SK-N-SH (cell line): ENCODE measurements around the gene SLC35G2. TPM values are rescaled to one million over a fixed set of nuclear protein-coding genes. Genes with fewer than 3 reads are reported as not detected.
A peak's percentile ranks its signal among the peaks of the same experiment; 100 is the strongest.
"Not testable (repeated sequence)": the region's sequence is repeated elsewhere in the genome, so short reads cannot be mapped to it uniquely, and the experiment has no call there.

Experiments
- CTCF ChIA-PET: fragments of 300-600, 350-600 bp; formaldehyde crosslinking; extraction: SDS; loops from one replicate; lab custom pipeline; 2021; lab: Yijun Ruan, JAX
- POLR2A ChIA-PET: fragments of 350-600 bp; sonication (Branson Sonifier 250); formaldehyde crosslinking; extraction: SDS; loops from one replicate; lab custom pipeline; 2020; ENCODE audit warnings: antibody characterized with exemption, inconsistent platforms; lab: Yijun Ruan, JAX
- DNase-seq: peaks from one replicate; pipeline ENCODE4 v3.0.0; 2012
- H2AFZ ChIP-seq: fragments of 200-600 bp; sonication (generic); 2 replicates; pipeline ENCODE4 v1.8.1; 2016; ENCODE audit warnings: antibody characterized with exemption, mild to moderate bottlenecking, low read depth
- H3F3A ChIP-seq: fragments of 200-600 bp; sonication (generic); replicated peaks from 2 replicates; pipeline ENCODE3; 2016; ENCODE audit warnings: antibody characterized with exemption, mild to moderate bottlenecking; ENCODE audit not compliant: insufficient read depth
- H3K27ac ChIP-seq, 2 experiments: fragments of 200-500 bp in 1 of 2; fragments of 200-600 bp in 1 of 2; sonication (Bioruptor generic) in 1 of 2; sonication (generic), shearing (Covaris generic) in 1 of 2; 2 replicates each; pipeline versions ENCODE4 v1.5.1 to v1.6.1; 2014 to 2016; ENCODE audit warnings: low read depth in 2 of 2, inconsistent platforms in 1 of 2, low read length in 1 of 2, mild to moderate bottlenecking in 1 of 2, mixed read lengths in 1 of 2
- H3K27me3 ChIP-seq: fragments of 200-600 bp; sonication (generic), shearing (Covaris generic); 2 replicates; pipeline ENCODE4 v1.6.1; 2016; ENCODE audit warnings: mixed run types; ENCODE audit not compliant: insufficient read depth
- H3K36me3 ChIP-seq, 2 experiments: fragments of 200-500 bp in 1 of 2; fragments of 200-600 bp in 1 of 2; sonication (Bioruptor generic) in 1 of 2; sonication (generic) in 1 of 2; replicated peaks in 1 of 2; 2 replicates each; pipeline versions ENCODE3 to v1.5.1; 2014 to 2016; ENCODE audit warnings: low read length in 1 of 2, mild to moderate bottlenecking in 1 of 2; ENCODE audit not compliant: insufficient read depth in 2 of 2, control insufficient read depth in 1 of 2
- H3K4me1 ChIP-seq, 2 experiments: fragments of 200-500 bp in 1 of 2; fragments of 200-600 bp in 1 of 2; sonication (Bioruptor generic) in 1 of 2; sonication (generic), shearing (Covaris generic) in 1 of 2; 2 replicates each; pipeline versions ENCODE4 v1.5.1 to v1.6.1; 2014 to 2016; ENCODE audit warnings: low read depth in 1 of 2, low read length in 1 of 2, mixed run types in 1 of 2; ENCODE audit not compliant: insufficient read depth in 2 of 2, control insufficient read depth in 1 of 2
- H3K4me2 ChIP-seq: fragments of 200-600 bp; sonication (generic), shearing (Covaris generic); 2 replicates; pipeline ENCODE4 v1.6.1; 2017; ENCODE audit warnings: mixed run types
- H3K4me3 ChIP-seq, 2 experiments: fragments of 200-500 bp in 1 of 2; fragments of 200-600 bp in 1 of 2; sonication (Bioruptor generic) in 1 of 2; sonication (generic), shearing (Covaris generic) in 1 of 2; 2 replicates each; pipeline versions ENCODE4 v1.5.1 to v1.8.1; 2014 to 2016; ENCODE audit warnings: low read depth in 2 of 2, inconsistent platforms in 1 of 2, low read length in 1 of 2, mild to moderate bottlenecking in 1 of 2, mixed read lengths in 1 of 2, moderate library complexity in 1 of 2
- H3K79me2 ChIP-seq: fragments of 200-600 bp; sonication (generic); 2 replicates; pipeline ENCODE4 v1.8.1; 2017; ENCODE audit warnings: mild to moderate bottlenecking; ENCODE audit not compliant: insufficient read depth
- H3K9ac ChIP-seq: fragments of 200-600 bp; sonication (generic); 2 replicates; pipeline ENCODE4 v1.6.1; 2017; ENCODE audit warnings: mixed run types
- H3K9me2 ChIP-seq: fragments of 200-600 bp; sonication (generic); 2 replicates; pipeline ENCODE4 v1.6.1; 2017; ENCODE audit warnings: mixed run types
- H3K9me3 ChIP-seq: fragments of 200-600 bp; sonication (generic); 2 replicates; pipeline ENCODE4 v1.6.1; 2017; ENCODE audit warnings: mixed run types, mild to moderate bottlenecking, moderate library complexity
- H4K20me1 ChIP-seq: fragments of 200-600 bp; sonication (generic); 2 replicates; pipeline ENCODE4 v1.6.1; 2017; ENCODE audit warnings: mild to moderate bottlenecking, mixed run types; ENCODE audit not compliant: insufficient read depth
- MEF2A ChIP-seq: IDR thresholded peaks from 2 replicates; pipeline ENCODE4 v1.4.0; 2012; ENCODE audit warnings: low read depth, borderline replicate concordance
- NFIC ChIP-seq: IDR thresholded peaks from 2 replicates; pipeline ENCODE4 v1.4.0; 2012; ENCODE audit warnings: borderline replicate concordance
- WGBS: methylation state at CpG from one replicate; pipeline ENCODE4 v1.1.6; 2017; ENCODE audit warnings: low lambda C conversion rate; 5-methylcytosine and 5-hydroxymethylcytosine counted together
- polyA plus RNA-seq, 3 experiments: library from polyadenylated mRNA; depleted of rRNA; stranded (reverse); fragments of >200 nt; gene quantifications; 2 replicates each; pipeline ENCODE4 v1.2.3, GENCODE V29; 2012
- TF ChIP-seq, protein P1 (sequence below): fragments of 200-600 bp; sonication (generic); IDR thresholded peaks from 2 replicates; pipeline ENCODE4 v1.6.1; 2017; ENCODE audit warnings: antibody characterized with exemption, mild to moderate bottlenecking, moderate library complexity
- TF ChIP-seq, protein P2 (sequence below): IDR thresholded peaks from 2 replicates; pipeline ENCODE4 v1.4.0; 2012; ENCODE audit warnings: low read depth, borderline replicate concordance
- TF ChIP-seq, protein P3 (sequence below): IDR thresholded peaks from 2 replicates; pipeline ENCODE4; 2012

The SLC35G2 gene
- polyA plus RNA-seq, 1 of the 3 experiments (the other 2 are of a cell fraction): 9.7 TPM

DNA sequence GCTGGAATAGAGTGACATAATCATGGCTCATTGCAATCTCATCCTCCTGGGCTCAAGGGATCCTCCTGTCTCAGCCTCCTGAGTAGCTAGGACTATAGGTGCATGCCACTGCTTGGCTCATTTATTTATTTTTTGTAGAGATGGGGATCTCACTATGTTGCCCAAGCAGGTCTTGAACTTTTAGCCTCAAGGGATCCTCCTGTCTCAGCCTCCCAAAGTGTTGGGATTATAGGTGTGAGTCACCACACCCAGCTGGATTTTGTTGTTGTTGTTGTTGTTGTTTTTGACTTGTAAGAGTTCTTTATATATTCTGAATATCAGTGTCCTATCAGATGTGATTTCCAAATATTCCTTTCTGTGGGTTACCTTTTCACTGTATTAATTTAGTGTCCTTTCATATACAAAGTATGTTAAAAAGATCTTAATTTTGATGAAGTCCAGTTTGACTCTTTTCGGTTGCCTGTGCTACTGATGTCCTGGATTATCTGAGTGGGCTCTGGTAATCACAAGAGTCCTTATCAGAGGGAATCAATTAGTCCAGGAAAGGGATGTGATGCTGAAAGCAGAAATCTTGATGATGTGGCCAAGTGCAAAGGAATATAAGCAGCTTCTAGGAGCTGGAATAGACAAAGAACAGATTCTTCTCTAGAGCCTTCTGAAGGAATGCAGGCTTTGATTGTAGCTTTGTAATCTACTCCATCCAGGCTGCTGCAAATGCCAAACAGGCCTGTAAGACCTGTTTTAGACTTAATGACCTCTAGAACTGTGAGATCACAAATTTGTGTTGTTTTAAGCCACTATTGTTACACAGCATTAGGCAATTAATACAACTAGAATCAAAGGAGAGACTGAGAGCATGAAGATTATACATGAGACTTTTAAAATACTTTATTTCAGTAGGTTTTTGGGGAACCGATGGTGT, 73.3 kb downstream of the SLC35G2 start:
- TF ChIP-seq, protein P1, sequence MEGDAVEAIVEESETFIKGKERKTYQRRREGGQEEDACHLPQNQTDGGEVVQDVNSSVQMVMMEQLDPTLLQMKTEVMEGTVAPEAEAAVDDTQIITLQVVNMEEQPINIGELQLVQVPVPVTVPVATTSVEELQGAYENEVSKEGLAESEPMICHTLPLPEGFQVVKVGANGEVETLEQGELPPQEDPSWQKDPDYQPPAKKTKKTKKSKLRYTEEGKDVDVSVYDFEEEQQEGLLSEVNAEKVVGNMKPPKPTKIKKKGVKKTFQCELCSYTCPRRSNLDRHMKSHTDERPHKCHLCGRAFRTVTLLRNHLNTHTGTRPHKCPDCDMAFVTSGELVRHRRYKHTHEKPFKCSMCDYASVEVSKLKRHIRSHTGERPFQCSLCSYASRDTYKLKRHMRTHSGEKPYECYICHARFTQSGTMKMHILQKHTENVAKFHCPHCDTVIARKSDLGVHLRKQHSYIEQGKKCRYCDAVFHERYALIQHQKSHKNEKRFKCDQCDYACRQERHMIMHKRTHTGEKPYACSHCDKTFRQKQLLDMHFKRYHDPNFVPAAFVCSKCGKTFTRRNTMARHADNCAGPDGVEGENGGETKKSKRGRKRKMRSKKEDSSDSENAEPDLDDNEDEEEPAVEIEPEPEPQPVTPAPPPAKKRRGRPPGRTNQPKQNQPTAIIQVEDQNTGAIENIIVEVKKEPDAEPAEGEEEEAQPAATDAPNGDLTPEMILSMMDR: no peak
- no peak for TF ChIP-seq MEF2A
- TF ChIP-seq, all 33 proteins: peak for 0
- Histone ChIP-seq H4K20me1 (peaks cover 16% of the 10 kb centered on the region), H3K4me2 (no peak overlapping the region), H3K36me3 (peaks cover 0 to under 1% of the 10 kb centered on the region in 2 experiments), H3K27me3 (no peaks in the 10 kb centered on the region), H3F3A (no peaks in the 10 kb centered on the region), H3K9me2 (no peaks in the 10 kb centered on the region), H3K9me3 (no peaks in the 10 kb centered on the region), H3K4me3 (no peak overlapping the region), H3K27ac (no peak overlapping the region), H2AFZ (no peak overlapping the region), H3K79me2 (peaks cover 92% of the 10 kb centered on the region), H3K9ac (no peak overlapping the region), H3K4me1 (peaks cover 2 to 10% of the 10 kb centered on the region in 2 experiments; a peak in 2 of 4 replicates)
- POLR2A ChIA-PET: no interaction called here
- CTCF ChIA-PET: no interaction called here
- WGBS: 46% methylated on average over 2 of the region's 2 CpGs
- no peak for DNase-seq

DNA sequence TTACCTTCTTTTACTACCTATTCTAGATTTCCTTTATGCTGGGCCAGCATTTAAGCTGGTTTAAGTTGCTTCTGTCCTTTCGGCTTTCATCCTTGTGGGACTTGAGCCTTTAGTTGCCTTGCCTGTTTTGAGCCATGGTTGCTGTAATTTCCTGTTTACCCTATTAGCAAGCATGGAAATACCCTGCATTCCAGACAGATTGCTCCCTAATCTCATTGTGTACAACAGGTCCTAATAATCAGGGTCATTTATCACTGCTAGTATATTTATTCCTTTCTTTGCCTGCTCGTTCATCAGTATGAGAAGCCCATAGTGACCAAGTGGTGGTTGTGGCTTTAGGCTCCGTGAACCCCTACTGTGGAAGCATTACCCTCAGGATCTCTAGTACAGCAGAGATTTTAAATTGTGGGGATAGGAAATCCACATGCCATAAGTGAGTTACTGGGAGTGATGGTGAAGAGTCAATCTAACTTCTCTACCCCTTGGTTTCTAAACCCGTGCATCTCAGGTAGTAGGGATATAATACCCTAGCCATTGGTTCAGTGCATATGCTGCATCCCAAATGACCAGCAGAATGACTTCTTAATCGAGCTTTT, 75.0 kb downstream of the SLC35G2 start:
- no peaks in the 10 kb centered on the region for H3K27me3 ChIP-seq
- H3K27ac ChIP-seq: no peak overlapping the region
- CTCF ChIA-PET: no interaction called here
- no peak overlapping the region for H3K4me3 ChIP-seq
- 74% methylated on average over 5 of the region's 5 CpGs for WGBS
- no peak overlapping the region for H2AFZ ChIP-seq
- no peak for DNase-seq
- no peaks in the 10 kb centered on the region for H3F3A ChIP-seq
- no peak overlapping the region; the same call in 1 of the 2 replicates for H3K4me2 ChIP-seq
- peaks cover 92% of the 10 kb centered on the region for H3K79me2 ChIP-seq
- H3K36me3 ChIP-seq: peaks cover 0 to 3% of the 10 kb centered on the region in 2 experiments
- no peaks in the 10 kb centered on the region for H3K9me2 ChIP-seq
- no peaks in the 10 kb centered on the region for H3K9me3 ChIP-seq
- H4K20me1 ChIP-seq: peaks cover 12% of the 10 kb centered on the region
- TF ChIP-seq NFIC: no peak
- TF ChIP-seq, protein P2, sequence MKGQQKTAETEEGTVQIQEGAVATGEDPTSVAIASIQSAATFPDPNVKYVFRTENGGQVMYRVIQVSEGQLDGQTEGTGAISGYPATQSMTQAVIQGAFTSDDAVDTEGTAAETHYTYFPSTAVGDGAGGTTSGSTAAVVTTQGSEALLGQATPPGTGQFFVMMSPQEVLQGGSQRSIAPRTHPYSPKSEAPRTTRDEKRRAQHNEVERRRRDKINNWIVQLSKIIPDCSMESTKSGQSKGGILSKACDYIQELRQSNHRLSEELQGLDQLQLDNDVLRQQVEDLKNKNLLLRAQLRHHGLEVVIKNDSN: no peak
- TF ChIP-seq, protein P3, sequence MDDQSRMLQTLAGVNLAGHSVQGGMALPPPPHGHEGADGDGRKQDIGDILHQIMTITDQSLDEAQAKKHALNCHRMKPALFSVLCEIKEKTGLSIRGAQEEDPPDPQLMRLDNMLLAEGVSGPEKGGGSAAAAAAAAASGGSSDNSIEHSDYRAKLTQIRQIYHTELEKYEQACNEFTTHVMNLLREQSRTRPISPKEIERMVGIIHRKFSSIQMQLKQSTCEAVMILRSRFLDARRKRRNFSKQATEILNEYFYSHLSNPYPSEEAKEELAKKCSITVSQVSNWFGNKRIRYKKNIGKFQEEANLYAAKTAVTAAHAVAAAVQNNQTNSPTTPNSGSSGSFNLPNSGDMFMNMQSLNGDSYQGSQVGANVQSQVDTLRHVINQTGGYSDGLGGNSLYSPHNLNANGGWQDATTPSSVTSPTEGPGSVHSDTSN: 0 out of 2 replicates have a peak, but pooled peaks have one; percentile 20
- H3K9ac ChIP-seq: no peak overlapping the region
- POLR2A ChIA-PET: no interaction called here
- H3K4me1 ChIP-seq: peaks cover 2 to 10% of the 10 kb centered on the region in 2 experiments; a peak in 2 of 4 replicates

DNA sequence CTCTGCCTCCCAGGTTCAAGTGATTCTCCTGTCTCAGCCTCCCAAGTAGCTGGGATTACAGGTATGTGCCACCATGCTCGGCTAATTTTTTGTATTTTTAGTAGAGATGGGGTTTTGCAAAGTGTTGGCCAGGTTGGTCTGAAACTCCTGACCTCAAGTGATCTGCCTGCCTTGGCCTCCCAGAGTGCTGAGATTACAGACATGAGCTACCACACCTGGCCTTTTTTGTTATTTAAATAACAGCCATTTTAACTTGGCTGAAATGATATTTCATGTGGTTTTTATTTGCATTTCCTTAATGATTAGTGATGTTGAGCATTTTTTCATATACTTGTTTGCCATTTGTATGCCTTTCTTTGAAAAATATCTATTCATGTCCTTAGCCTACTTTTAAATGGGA, 78.2 kb downstream of the SLC35G2 start:
- H3K4me2 ChIP-seq, H3F3A ChIP-seq, H3K27me3 ChIP-seq, DNase-seq, H3K4me3 ChIP-seq, H3K9me3 ChIP-seq, H3K9me2 ChIP-seq, H3K9ac ChIP-seq, H3K27ac ChIP-seq, H2AFZ ChIP-seq, POLR2A ChIA-PET: not testable (repeated sequence)
- Histone ChIP-seq H3K79me2 (peaks cover 98% of the 10 kb centered on the region), H4K20me1 (peaks cover 12% of the 10 kb centered on the region), H3K4me1 (peaks cover 2 to 10% of the 10 kb centered on the region in 2 experiments; a peak in 2 of 4 replicates), H3K36me3 (peaks cover 3 to 14% of the 10 kb centered on the region in 2 experiments)
- 100% methylated on average over 1 of the region's 1 CpG for WGBS
- CTCF ChIA-PET: interaction anchor here (0.9 kb wide), 1 partner anchor 35 kb away, joined by 3 read pairs; no protein-coding TSS in a partner anchor
